Activated T-cell treated with anti-CD3 and anti-CD28 coated beads for 4 hours (primary cell): ENCODE measurements around the gene HLA-DPA1.
"Not testable (repeated sequence)": the region's sequence is repeated elsewhere in the genome, so short reads cannot be mapped to it uniquely, and the experiment has no call there.

Source experiments
- DNase-seq: peaks from one replicate; pipeline ENCODE4 v3.0.0-alpha.2; 2020

Gene HLA-DPA1

GRCh38 chr6:33088258-33088930, 14.9 kb upstream of the HLA-DPA1 start:
- DNase-seq = no peak

- no peak for DNase-seq
Measured at GRCh38 chr6:33085627-33086026, 12.2 kb upstream of the HLA-DPA1 start.

- DNase-seq = no peak
Measured at GRCh38 chr6:33082702-33083101, 9.3 kb upstream of the HLA-DPA1 start.

- no peak for DNase-seq
Measured at GRCh38 chr6:33081098-33081824, 7.8 kb upstream of the HLA-DPA1 start.

- DNase-seq = no peak
Measured at GRCh38 chr6:33080127-33081089, 7.0 kb upstream of the HLA-DPA1 start.

- DNase-seq = no peak
Measured at GRCh38 chr6:33079580-33079979, 6.1 kb upstream of the HLA-DPA1 start.

- DNase-seq = no peak
Measured at GRCh38 chr6:33078919-33079521, 5.6 kb upstream of the HLA-DPA1 start.

- DNase-seq = no peak
Measured at GRCh38 chr6:33078442-33078841, 5.0 kb upstream of the HLA-DPA1 start.

GRCh38 chr6:33077908-33078307, 4.5 kb upstream of the HLA-DPA1 start:
- DNase-seq = no peak

GRCh38 chr6:33076406-33076934, 3.0 kb upstream of the HLA-DPA1 start:
- no peak for DNase-seq

- DNase-seq = peak; percentile 18
Measured at GRCh38 chr6:33075568-33076405, 2.3 kb upstream of the HLA-DPA1 start, which contains the start of gene HLA-DPB1. Gene HLA-DPB1 (plus strand): TSS chr6:33075990. CDS start chr6:33076042, 52 bp downstream.

- DNase-seq = no peak
Measured at GRCh38 chr6:33075208-33075567, 1.7 kb upstream of the HLA-DPA1 start.

GRCh38 chr6:33072508-33073100, 845 bp downstream of the HLA-DPA1 start:
- no peak for DNase-seq

- DNase-seq = no peak
Measured at GRCh38 chr6:33071569-33071968, 1.9 kb downstream of the HLA-DPA1 start.

- no peak for DNase-seq
Measured at GRCh38 chr6:33070909-33071308, 2.5 kb downstream of the HLA-DPA1 start.

- DNase-seq = no peak
Measured at GRCh38 chr6:33069021-33069738, 4.3 kb downstream of the HLA-DPA1 start.

GRCh38 chr6:33066917-33067521, 6.4 kb downstream of the HLA-DPA1 start:
- no peak for DNase-seq

- no peak for DNase-seq
Measured at GRCh38 chr6:33065312-33065711, 8.1 kb downstream of the HLA-DPA1 start.

GRCh38 chr6:33064723-33065122, 8.7 kb downstream of the HLA-DPA1 start:
- no peak for DNase-seq

GRCh38 chr6:33063435-33063834, 10.0 kb downstream of the HLA-DPA1 start:
- not testable (repeated sequence) for DNase-seq
